HepG2 (cell line): ENCODE measurements around the gene NELFB. TPM values are rescaled to one million over a fixed set of nuclear protein-coding genes. Genes with fewer than 3 reads are reported as not detected.

Experiments
- DR1 ChIP-seq: sonication (generic); formaldehyde crosslinking; IDR thresholded peaks from 2 replicates; pipeline ENCODE4 v1.8.0; 2021; ENCODE audit warnings: mild to moderate bottlenecking, missing genetic modification reagents, inconsistent platforms
- GLI4 ChIP-seq: sonication (generic); formaldehyde crosslinking; IDR thresholded peaks from 2 replicates; pipeline ENCODE4 v1.5.1; 2020; ENCODE audit warnings: missing genetic modification reagents, mild to moderate bottlenecking, moderate library complexity, borderline replicate concordance
- GTF3A ChIP-seq: sonication (generic); formaldehyde crosslinking; conservative IDR thresholded peaks from 2 replicates; pipeline ENCODE4 v1.4.0; 2020; ENCODE audit warnings: mild to moderate bottlenecking, missing genetic modification reagents
- LCORL ChIP-seq, 2 experiments: fragments of 450-650 bp in 1 of 2; sonication (generic) in 1 of 2; formaldehyde crosslinking in 1 of 2; IDR thresholded peaks; 2 replicates each; pipeline versions ENCODE4 v1.5.0 to v1.6.1; 2017 to 2020; ENCODE audit warnings: antibody characterized with exemption in 1 of 2, missing genetic modification reagents in 1 of 2
- NCOR1 ChIP-seq: fragments of 200-600 bp; sonication (generic); IDR thresholded peaks from 2 replicates; pipeline ENCODE4 v1.7.0; 2017; ENCODE audit warnings: antibody characterized with exemption, low read length, borderline replicate concordance
- PRPF4 ChIP-seq: fragments of 200-400 bp; formaldehyde crosslinking; IDR thresholded peaks from 2 replicates; pipeline ENCODE4 v1.6.1; 2016; ENCODE audit warnings: low read length, low read depth; ENCODE audit not compliant: poor library complexity, severe bottlenecking
- RFX3 ChIP-seq: IDR thresholded peaks from 2 replicates; pipeline ENCODE4 v1.6.1; 2016; ENCODE audit warnings: missing biosample characterization, missing genetic modification reagents
- RXRA ChIP-seq: sonication (generic); formaldehyde crosslinking; IDR thresholded peaks from 2 replicates; pipeline ENCODE4 v1.5.1; 2020; ENCODE audit warnings: missing genetic modification reagents
- SRY ChIP-seq: sonication (generic); formaldehyde crosslinking; IDR thresholded peaks from 2 replicates; pipeline ENCODE4 v1.8.0; 2022; ENCODE audit warnings: mild to moderate bottlenecking, missing genetic modification reagents
- TBL1XR1 ChIP-seq: fragments of 150-350 bp; IDR thresholded peaks from 2 replicates; pipeline ENCODE4 v1.6.1; 2014; ENCODE audit warnings: borderline replicate concordance, low read length; ENCODE audit not compliant: partially characterized antibody
- TEAD3 ChIP-seq: optimal IDR thresholded peaks from 2 replicates; pipeline ENCODE3; 2016; ENCODE audit warnings: borderline replicate concordance
- TMF1 ChIP-seq: sonication (generic); formaldehyde crosslinking; IDR thresholded peaks from 2 replicates; pipeline ENCODE4 v1.8.1; 2022; ENCODE audit warnings: low read depth, missing genetic modification reagents
- ZFP82 ChIP-seq: sonication (generic); formaldehyde crosslinking; IDR thresholded peaks from 2 replicates; pipeline ENCODE4 v1.5.1; 2020; ENCODE audit warnings: mild to moderate bottlenecking, missing genetic modification reagents, borderline replicate concordance
- ZFP91 ChIP-seq: sonication (generic); formaldehyde crosslinking; IDR thresholded peaks from 2 replicates; pipeline ENCODE4 v1.9.0; 2022; ENCODE audit warnings: missing genetic modification reagents, mild to moderate bottlenecking, borderline replicate concordance
- ZNF136 ChIP-seq: sonication (generic); formaldehyde crosslinking; IDR thresholded peaks from 2 replicates; pipeline ENCODE4 v1.8.1; 2022; ENCODE audit warnings: low read depth, mild to moderate bottlenecking, moderate library complexity, missing genetic modification reagents
- ZNF264 ChIP-seq: sonication (generic); formaldehyde crosslinking; IDR thresholded peaks from 2 replicates; pipeline ENCODE4 v1.4.0; 2020; ENCODE audit warnings: missing genetic modification reagents
- ZNF3 ChIP-seq: IDR thresholded peaks from 2 replicates; pipeline ENCODE4 v1.7.0; 2017; ENCODE audit warnings: inconsistent platforms
- ZNF615 ChIP-seq: sonication (generic); formaldehyde crosslinking; IDR thresholded peaks from 2 replicates; pipeline ENCODE4 v1.5.0; 2020; ENCODE audit warnings: mild to moderate bottlenecking, missing genetic modification reagents, borderline replicate concordance
- ZNF644 ChIP-seq: IDR thresholded peaks from 2 replicates; pipeline ENCODE4 v1.6.1; 2016; ENCODE audit warnings: low read depth
- ZNF687 ChIP-seq: sonication (generic); formaldehyde crosslinking; IDR thresholded peaks from 2 replicates; pipeline ENCODE4 v1.5.1; 2020; ENCODE audit warnings: mild to moderate bottlenecking, missing genetic modification reagents, moderate library complexity
- ZNF737 ChIP-seq: sonication (generic); formaldehyde crosslinking; IDR thresholded peaks from 2 replicates; pipeline ENCODE4 v1.5.0; 2020; ENCODE audit warnings: missing genetic modification reagents, mild to moderate bottlenecking, borderline replicate concordance
- ZNF773 ChIP-seq: sonication (generic); formaldehyde crosslinking; IDR thresholded peaks from 2 replicates; pipeline ENCODE4 v1.4.0; 2020; ENCODE audit warnings: missing genetic modification reagents, borderline replicate concordance
- ZSCAN12 ChIP-seq: sonication (generic); formaldehyde crosslinking; IDR thresholded peaks from 2 replicates; pipeline ENCODE4 v1.9.0; 2021; ENCODE audit warnings: mild to moderate bottlenecking, missing genetic modification reagents
- polyA plus RNA-seq, 8 experiments: library from polyadenylated mRNA; depleted of rRNA in 3 of 8; stranded (reverse) in 7 of 8; unstranded in 1 of 8; fragments of >200 nt; fragmentation: Illumina TruSeq in 4 of 8; extraction: Trizol in 4 of 8; gene quantifications; 2 replicates each; pipeline versions ENCODE4 v1.2.1 to v1.2.3, GENCODE V29; 2011 to 2016; ENCODE audit warnings: low read depth in 4 of 8, missing spikeins in 1 of 8, mixed read lengths in 1 of 8; ENCODE audit not compliant: insufficient read depth in 1 of 8
- total RNA-seq, 5 experiments: library from RNA; depleted of rRNA; stranded (reverse); fragments of >200 nt; fragmentation: Illumina TruSeq; extraction: Trizol; gene quantifications; 2 replicates each; pipeline ENCODE4 v1.2.3, GENCODE V29; 2016; ENCODE audit warnings: low read depth in 1 of 5
- TF ChIP-seq, protein P1 (sequence below): sonication (generic); formaldehyde crosslinking; IDR thresholded peaks from 2 replicates; pipeline ENCODE4 v1.8.0; 2022; ENCODE audit warnings: missing genetic modification reagents, mild to moderate bottlenecking, inconsistent platforms, borderline replicate concordance

Gene NELFB
- total and polyA plus RNA-seq, 2 of the 13 experiments (the other 11 are each of a cell fraction or from before 2014, with no cell fraction given) = 26.5 to 45.8 TPM

DNA sequence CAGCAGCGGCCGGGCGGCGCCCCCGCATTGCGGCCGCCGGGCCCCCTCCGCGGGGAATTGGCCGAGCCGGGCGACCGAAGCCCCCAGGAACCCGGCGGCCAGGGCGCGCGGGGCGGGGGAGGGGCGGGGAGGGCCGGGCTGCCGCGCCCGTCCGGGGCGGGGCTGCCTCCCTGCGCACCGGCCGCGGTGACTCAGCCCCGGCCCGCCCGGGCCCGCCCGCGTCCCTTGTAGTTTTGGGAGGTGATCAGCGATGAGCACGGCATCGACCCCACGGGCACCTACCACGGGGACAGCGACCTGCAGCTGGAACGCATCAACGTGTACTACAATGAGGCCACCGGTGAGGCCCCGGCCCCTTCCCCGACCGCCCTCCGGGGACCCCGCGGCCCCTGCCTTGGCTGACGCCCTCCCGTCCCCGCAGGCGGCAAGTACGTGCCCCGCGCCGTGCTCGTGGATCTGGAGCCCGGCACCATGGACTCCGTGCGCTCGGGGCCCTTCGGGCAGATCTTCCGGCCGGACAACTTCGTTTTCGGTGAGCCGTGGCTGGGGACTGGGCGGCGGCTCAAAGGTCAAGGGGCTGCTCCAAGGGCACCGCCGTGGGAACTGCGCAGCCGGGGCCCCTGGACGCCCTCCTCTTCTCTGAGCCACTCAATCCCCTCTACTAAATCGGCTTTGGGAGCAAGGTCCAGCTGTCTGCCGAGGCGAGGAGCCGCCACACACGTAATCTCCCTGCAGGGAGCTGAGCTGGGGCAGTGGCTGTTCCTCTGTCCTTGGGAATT lies 13.4 kb upstream of the NELFB start (continued):
- no peak for TF ChIP-seq DR1 (CRISPR knock-in tag)
- TF ChIP-seq NCOR1 = no peak
- no peak; the same call in 1 of the 2 replicates for TF ChIP-seq TMF1 (CRISPR knock-in tag)
- TF ChIP-seq GTF3A (CRISPR knock-in tag) = no peak
- TF ChIP-seq RFX3 (CRISPR knock-in tag) = no peak
- TF ChIP-seq ZNF615 (CRISPR knock-in tag) = no peak
- no peak for TF ChIP-seq PRPF4
- no peak for TF ChIP-seq ZNF644 (CRISPR knock-in tag)
- no peak for TF ChIP-seq TBL1XR1
- TF ChIP-seq ZNF737 (CRISPR knock-in tag) = no peak
- peak; percentile 56 for TF ChIP-seq RXRA (CRISPR knock-in tag)
- 0 out of 2 replicates have a peak, but pooled peaks have one; percentile 65 for TF ChIP-seq GLI4 (CRISPR knock-in tag)
- no peak for TF ChIP-seq SRY (CRISPR knock-in tag)
- TF ChIP-seq ZSCAN12 (CRISPR knock-in tag) = no peak
- no peak for TF ChIP-seq ZNF3 (CRISPR knock-in tag)
- no peak for TF ChIP-seq ZFP82
- TF ChIP-seq, protein P1, sequence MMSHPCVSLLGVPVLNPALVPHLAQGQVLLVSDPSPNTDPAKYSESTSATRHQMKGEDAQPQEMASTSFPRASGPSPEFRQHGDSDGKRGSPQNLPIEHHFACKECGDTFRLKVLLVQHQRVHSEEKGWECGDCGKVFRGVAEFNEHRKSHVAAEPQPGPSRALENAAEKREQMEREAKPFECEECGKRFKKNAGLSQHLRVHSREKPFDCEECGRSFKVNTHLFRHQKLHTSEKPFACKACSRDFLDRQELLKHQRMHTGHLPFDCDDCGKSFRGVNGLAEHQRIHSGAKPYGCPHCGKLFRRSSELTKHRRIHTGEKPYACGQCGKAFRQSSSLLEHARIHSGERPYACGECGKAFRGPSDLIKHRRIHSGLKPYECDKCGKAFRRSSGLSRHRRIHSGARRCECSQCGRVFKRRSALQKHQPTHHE (CRISPR knock-in tag) = 0 out of 2 replicates have a peak, but pooled peaks have one; percentile 36
- no peak for TF ChIP-seq ZFP91
- TF ChIP-seq ZNF773 (CRISPR knock-in tag) = no peak
- 0 out of 2 replicates have a peak, but pooled peaks have one; percentile 26 for TF ChIP-seq ZNF264 (CRISPR knock-in tag)
- TF ChIP-seq ZNF687 (CRISPR knock-in tag) = peak; percentile 67
- no peak for TF ChIP-seq LCORL (IDR thresholded peaks at IDR 0.05)
- TF ChIP-seq LCORL (CRISPR knock-in tag; IDR thresholded peaks at IDR 0.05) = peak; percentile 91
- no peak for TF ChIP-seq ZNF136 (CRISPR knock-in tag)
- TF ChIP-seq TEAD3 (CRISPR knock-in tag) = no peak
